Ovary (tissue), 9 donors: ENCODE data around the gene WDR83. TPM values are rescaled to one million over a fixed set of nuclear protein-coding genes. Genes with fewer than 3 reads are reported as not detected.

Source experiments
- DNase-seq, 5 donors: peaks; one replicate each; pipeline ENCODE4 v3.0.0-alpha.2; 2019 to 2020
- H3K27ac ChIP-seq, 2 donors: fragments of 200-600 bp; one replicate each; pipeline versions ENCODE4 v1.5.1 to v1.8.0; 2019 to 2022
- H3K27me3 ChIP-seq: fragments of 200-600 bp; one replicate; pipeline ENCODE4 v1.8.0; 2022
- H3K36me3 ChIP-seq: fragments of 200-600 bp; sonication (generic); one replicate; pipeline ENCODE4 v1.5.1; 2019
- H3K4me1 ChIP-seq: one replicate; pipeline ENCODE4 v1.8.1; 2013; ENCODE audit warnings: mild to moderate bottlenecking, moderate library complexity; ENCODE audit not compliant: insufficient read depth
- H3K4me3 ChIP-seq: fragments of 200-600 bp; sonication (generic); one replicate; pipeline ENCODE4 v1.5.1; 2017
- H3K9me3 ChIP-seq, 2 donors: fragments of 200-600 bp in 1 of 2; sonication (generic) in 1 of 2; one replicate each; pipeline versions ENCODE4 v1.5.1 to v1.8.1; 2013 to 2019; ENCODE audit warnings: mild to moderate bottlenecking in 1 of 2, moderate library complexity in 1 of 2
- CTCF ChIP-seq, 3 donors: fragments of 450-650 bp in 2 of 3; fragments of 200-600 bp in 1 of 3; IDR thresholded peaks; one replicate each; pipeline versions ENCODE4 v1.5.1 to v1.8.0; 2016 to 2022; ENCODE audit warnings: antibody characterized with exemption in 3 of 3, mild to moderate bottlenecking in 1 of 3
- EP300 ChIP-seq: sonication (generic); formaldehyde crosslinking; IDR thresholded peaks from one replicate; pipeline ENCODE4 v1.6.1; 2017; ENCODE audit warnings: antibody characterized with exemption
- POLR2A ChIP-seq: fragments of 450-650 bp; IDR thresholded peaks from one replicate; pipeline ENCODE4 v1.6.1; 2017; ENCODE audit warnings: antibody characterized with exemption, mild to moderate bottlenecking, moderate library complexity
- WGBS, 3 donors: extraction: QIAGEN DNeasy Blood & Tissue Kit in 1 of 3; methylation state at CpG; one replicate each; pipeline versions ENCODE4 v1.1.5 to v1.1.7; 2013 to 2017; 5-methylcytosine and 5-hydroxymethylcytosine counted together
- intact Hi-C, 4 donors: fragments of 100-400 bp; cut with DNase I; formaldehyde crosslinking; loops; one replicate each; pipeline versions ENCODE4 v1.11.0 to v1.15.1; 2022 to 2023
- polyA plus RNA-seq, 2 donors: library from polyadenylated mRNA; stranded (reverse); fragments of 200-250 nt in 1 of 2; fragments of 350-450 nt in 1 of 2; fragmentation: Illumina TruSeq in 1 of 2; extraction: RNeasy Lipid Tissue Mini Kit (QIAGEN cat#74804) in 1 of 2; gene quantifications; one replicate each; pipeline ENCODE4 v1.2.3, GENCODE V29; 2013 to 2014
- total RNA-seq, 7 donors: library from RNA; depleted of rRNA in 2 of 7; stranded (reverse); fragments of >200 nt in 2 of 7; fragmentation: NEBNext Ultra II Directional in 3 of 7; extraction: Animal tissue kit (Norgen Biotek cat#: 25700) in 3 of 7; gene quantifications; one replicate each; pipeline versions ENCODE4 v1.1.0 to v1.2.4, GENCODE V29; 2016 to 2023
- donor health status: DM: no; HTN: no; CAD: no; lungs with moderate emphysema.
- donor health status: DM: no; HTN: no; CAD: no.
- donor health status: Bipolar disorder and iron deficiency.
- donor health status: DM: yes; HTN: yes; CAD: no.
- donor health status: DM: no; HTN: no; CAD: no.
- donor health status: DM: yes; HTN: yes; CAD: no.

The WDR83 gene
- total and polyA plus RNA-seq, 9 donors: 2.8 to 16.3 (median 11.9) TPM

- peaks cover 4% of the 10 kb centered on the region for H3K4me1 ChIP-seq
- H3K9me3 ChIP-seq: no peaks in the 10 kb centered on the region
- no peak overlapping the region for H3K4me3 ChIP-seq
- DNase-seq: no peak
- TF ChIP-seq POLR2A (no peak), EP300 (no peak), CTCF (IDR thresholded peaks at IDR 0.05) (no peak)
- no peaks in the 10 kb centered on the region for H3K27me3 ChIP-seq
- no peaks in the 10 kb centered on the region for H3K36me3 ChIP-seq
- no peak overlapping the region for H3K27ac ChIP-seq
- intact Hi-C loops: no loop called here
- 83 to 92% (median 91%) methylated on average over 3 of the region's 3 CpGs for WGBS, 3 donors
Measured at GRCh38 chr19:12715929-12716328, 49.3 kb downstream of the WDR83 start.

DNA sequence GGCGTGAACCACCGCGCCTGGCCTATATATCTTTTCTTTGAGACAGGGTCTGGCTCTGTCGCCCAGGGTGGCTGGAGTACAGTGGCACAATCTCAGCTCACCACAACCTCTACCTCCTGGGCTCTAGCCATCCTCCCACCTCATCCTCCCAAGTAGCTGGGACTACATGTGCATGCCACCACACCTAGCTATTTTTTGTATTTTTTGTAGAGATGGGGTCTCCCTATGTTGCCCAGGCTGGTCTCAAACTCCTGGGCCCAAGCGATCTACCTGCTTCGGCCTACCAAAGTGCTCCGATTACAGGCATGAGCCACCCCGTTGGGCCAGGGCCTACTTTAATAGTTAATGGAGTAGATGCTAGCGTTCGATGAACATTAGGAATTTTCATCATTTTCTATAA, 53.7 kb downstream of the WDR83 start:
- no peaks in the 10 kb centered on the region for H3K27me3 ChIP-seq
- intact Hi-C loops: no loop called here
- DNase-seq: no peak
- peak overlapping the region; percentile 78 for H3K4me3 ChIP-seq
- H3K4me1 ChIP-seq: peaks cover 8% of the 10 kb centered on the region
- WGBS, 3 donors: 63 to 69% (median 68%) methylated on average over 10 of the region's 10 CpGs
- TF ChIP-seq CTCF (IDR thresholded peaks at IDR 0.05) (no peak), EP300 (no peak), POLR2A (no peak)
- no peaks in the 10 kb centered on the region for H3K9me3 ChIP-seq
- peak overlapping the region in 1 of 2 donors; percentile 91 for H3K27ac ChIP-seq
- H3K36me3 ChIP-seq: no peaks in the 10 kb centered on the region

GRCh38 chr19:12720851-12721655, 54.4 kb downstream of the WDR83 start:
- peak overlapping the region; percentile 78 for H3K4me3 ChIP-seq
- peak; percentile 47 to 69 (median 59) for DNase-seq
- peaks cover 8% of the 10 kb centered on the region for H3K4me1 ChIP-seq
- TF ChIP-seq EP300 (no peak), POLR2A (no peak), CTCF (IDR thresholded peaks at IDR 0.05) (no peak)
- H3K27me3 ChIP-seq: no peaks in the 10 kb centered on the region
- no peaks in the 10 kb centered on the region for H3K36me3 ChIP-seq
- intact Hi-C loops: no loop called here
- H3K9me3 ChIP-seq: no peaks in the 10 kb centered on the region
- 1 to 2% (median 1%) methylated on average over 41 to 59 of the region's 59 CpGs for WGBS, 3 donors
- H3K27ac ChIP-seq: peak overlapping the region; percentile 91 to 99

GRCh38 chr19:12721656-12722565, 55.3 kb downstream of the WDR83 start:
- no peaks in the 10 kb centered on the region for H3K9me3 ChIP-seq
- TF ChIP-seq EP300 (no peak), POLR2A (no peak), CTCF (IDR thresholded peaks at IDR 0.05) (no peak)
- H3K27me3 ChIP-seq: no peaks in the 10 kb centered on the region
- DNase-seq: peak; percentile 75 to 86 (median 79)
- H3K36me3 ChIP-seq: no peaks in the 10 kb centered on the region
- H3K27ac ChIP-seq: peak overlapping the region; percentile 91 to 99
- peak overlapping the region; percentile 78 for H3K4me3 ChIP-seq
- H3K4me1 ChIP-seq: peaks cover 8% of the 10 kb centered on the region
- whole genome bisulfite sequencing, 3 donors: 1% methylated on average over 32 to 65 of the region's 65 CpGs
- intact Hi-C loops: no loop called here
